Stimulated activated CD4-positive, alpha-beta T cell treated with anti-CD3 and anti-CD28 coated beads, TNF-alpha, amount 100 ng/mL, for 1 hour (primary cell): ENCODE measurements around the gene CDK2AP2.
A peak's percentile ranks its signal among the peaks of the same experiment; 100 is the strongest.
"Not testable (repeated sequence)": the region's sequence is repeated elsewhere in the genome, so short reads cannot be mapped to it uniquely, and the experiment has no call there.

ENCODE experiments used
- DNase-seq, 3 donors: peaks; one replicate each; pipeline ENCODE4 v3.0.0-alpha.2; 2020; ENCODE audit warnings: low read depth in 3 of 3, low spot score in 1 of 3

The CDK2AP2 gene

GRCh38 chr11:67524480-67524808 is 16.5 kb upstream of the CDK2AP2 start:
- DNase-seq = no peak

GRCh38 chr11:67523556-67524479 is 15.9 kb upstream of the CDK2AP2 start:
- no peak for DNase-seq

GRCh38 chr11:67522844-67523555 is 15.0 kb upstream of the CDK2AP2 start, which contains the start of gene CABP2:
CABP2 (minus strand) TSS chr11:67523446; CDS start chr11:67523326, 120 bp downstream.
- no peak for DNase-seq

DNA sequence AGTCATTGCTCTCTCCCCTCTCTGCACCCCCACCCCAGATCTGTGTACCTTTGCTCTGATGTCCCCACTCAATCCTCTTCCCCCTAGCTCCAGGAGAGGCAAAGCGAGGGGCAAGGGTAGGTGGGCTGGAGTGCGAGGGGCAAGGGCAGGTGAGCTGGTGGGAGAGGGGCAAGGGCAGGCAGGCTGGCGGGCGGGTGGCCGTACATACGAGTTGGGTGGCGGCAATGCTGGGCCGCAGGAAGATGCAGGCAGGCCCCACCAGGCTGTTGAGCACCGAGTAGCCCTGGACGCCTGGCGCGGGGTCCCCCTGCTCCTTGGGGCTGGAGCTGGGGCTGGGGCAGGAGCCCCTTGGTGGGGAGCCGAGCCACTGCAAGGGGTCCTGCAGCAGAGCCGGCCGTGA is 14.4 kb upstream of the CDK2AP2 start:
- no peak for DNase-seq

DNA sequence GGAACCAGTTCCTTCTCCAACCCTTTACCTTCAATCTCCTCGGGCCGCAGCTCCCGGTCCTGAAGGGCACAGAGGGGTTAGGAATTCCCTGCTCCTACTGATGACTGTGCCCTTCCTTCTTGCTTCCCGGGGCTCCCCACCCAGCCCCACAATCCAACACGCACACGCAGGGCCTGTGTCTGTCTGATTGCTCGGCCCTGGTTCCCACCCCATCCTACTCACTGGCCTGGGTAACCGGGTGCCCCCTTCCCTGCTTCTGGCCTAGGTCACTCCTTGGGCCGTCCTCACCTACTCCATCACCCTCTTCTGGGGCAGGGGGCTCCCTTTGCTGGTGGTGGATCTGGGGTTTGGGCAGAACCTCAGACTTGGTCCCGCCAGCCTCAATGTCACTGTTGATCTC is 14.0 kb upstream of the CDK2AP2 start:
- DNase-seq = no peak

- DNase-seq = no peak
Observed at GRCh38 chr11:67520856-67521824, 13.2 kb upstream of the CDK2AP2 start.

- no peak for DNase-seq
Observed at GRCh38 chr11:67519726-67520125, 11.8 kb upstream of the CDK2AP2 start.

DNA sequence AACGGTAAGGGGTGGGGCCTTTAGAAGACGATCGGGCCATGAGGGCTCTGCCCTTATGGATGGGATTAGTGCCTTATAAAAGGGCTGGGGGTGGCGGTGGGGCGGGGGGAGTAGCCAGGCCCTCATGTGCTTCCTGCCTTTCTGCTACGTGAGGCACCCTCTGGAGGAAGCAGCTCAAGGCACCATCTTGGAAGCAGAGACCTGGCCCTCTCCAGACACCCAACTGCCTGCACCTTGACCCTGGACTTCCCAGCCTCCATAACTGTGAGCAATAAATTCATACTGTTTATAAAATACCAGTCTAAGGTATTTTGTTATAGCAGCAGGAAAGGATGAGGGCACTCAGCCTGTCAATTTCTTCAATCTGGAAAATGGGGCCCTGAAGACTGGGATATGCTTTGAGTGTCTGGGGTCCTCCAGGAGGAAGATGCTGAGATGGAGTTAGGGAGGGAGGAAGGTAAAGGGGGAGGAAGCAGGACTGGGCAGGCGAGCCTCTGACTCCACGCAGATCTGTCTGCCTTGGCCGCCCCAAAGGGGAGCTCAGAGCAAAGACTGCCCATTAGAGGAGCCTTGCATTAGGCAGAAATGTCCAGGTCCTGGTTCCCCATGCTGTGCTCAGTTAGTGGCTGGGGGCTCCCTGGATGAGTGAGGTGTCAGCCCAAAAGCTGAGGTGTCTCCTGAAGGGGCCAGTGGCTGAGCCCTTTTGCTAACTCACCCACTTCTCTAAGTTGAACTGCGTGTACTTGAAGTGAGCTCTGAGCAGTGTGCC is 10.0 kb upstream of the CDK2AP2 start:
- no peak for DNase-seq

- DNase-seq = no peak
Observed at GRCh38 chr11:67516806-67517205, 8.8 kb upstream of the CDK2AP2 start.

DNA sequence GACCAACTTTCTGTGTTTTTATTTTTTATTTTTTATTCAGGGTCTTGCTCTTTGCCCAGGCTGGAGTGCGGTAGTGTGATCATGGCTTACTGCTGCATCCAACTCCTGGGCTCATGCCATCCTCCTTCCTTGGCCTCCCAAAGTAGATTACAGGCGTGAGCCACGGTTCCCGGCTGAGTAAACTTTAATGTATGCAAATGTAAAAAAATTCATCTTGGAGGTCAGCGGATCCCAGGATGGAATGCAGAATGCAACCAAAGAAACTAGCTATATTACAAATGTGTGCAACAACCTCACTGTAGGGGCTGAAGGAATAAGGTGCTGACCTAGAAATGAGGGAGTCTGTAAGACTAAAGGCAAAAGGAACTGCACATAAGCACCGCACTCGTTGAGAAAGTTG is 6.2 kb upstream of the CDK2AP2 start:
- DNase-seq = no peak

GRCh38 chr11:67511558-67511957 is 3.6 kb upstream of the CDK2AP2 start:
- DNase-seq = not testable (repeated sequence)

- DNase-seq = no peak
Observed at GRCh38 chr11:67510023-67510345, 2.0 kb upstream of the CDK2AP2 start.

GRCh38 chr11:67508486-67509121 is 642 bp upstream of the CDK2AP2 start:
- DNase-seq = peak; percentile 97 to 98 (median 98)

DNA sequence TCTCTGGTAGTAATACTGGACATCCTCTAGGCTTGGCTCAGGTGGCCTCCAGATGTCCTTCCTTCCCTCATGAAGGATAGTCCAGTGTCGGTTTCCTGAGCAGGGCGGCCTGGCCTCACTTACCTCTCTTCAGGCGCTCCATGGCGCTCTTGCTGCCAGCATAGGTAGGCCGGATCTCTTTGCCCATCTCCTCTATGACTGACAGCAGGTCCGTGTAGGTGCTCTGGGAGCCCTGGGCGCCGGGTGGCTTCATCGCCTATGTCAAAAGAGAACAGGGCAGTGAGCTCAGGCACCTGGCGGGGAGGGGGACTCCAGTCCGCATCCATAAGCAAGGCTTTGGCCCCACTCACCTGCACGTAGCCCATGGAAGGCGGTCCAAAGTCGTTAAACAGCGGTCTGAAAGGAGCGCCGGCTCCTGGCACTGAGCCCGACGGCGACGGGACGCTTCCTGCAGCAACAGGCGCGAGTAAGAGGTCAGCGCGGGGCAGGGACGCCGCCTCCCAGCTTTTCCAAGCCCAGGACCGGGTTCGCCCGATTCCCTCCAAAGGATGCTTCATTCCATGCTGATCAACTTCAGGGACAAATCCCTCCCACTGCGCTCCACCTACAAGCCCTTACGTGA is 609 bp downstream of the CDK2AP2 start:
- DNase-seq = no peak

DNA sequence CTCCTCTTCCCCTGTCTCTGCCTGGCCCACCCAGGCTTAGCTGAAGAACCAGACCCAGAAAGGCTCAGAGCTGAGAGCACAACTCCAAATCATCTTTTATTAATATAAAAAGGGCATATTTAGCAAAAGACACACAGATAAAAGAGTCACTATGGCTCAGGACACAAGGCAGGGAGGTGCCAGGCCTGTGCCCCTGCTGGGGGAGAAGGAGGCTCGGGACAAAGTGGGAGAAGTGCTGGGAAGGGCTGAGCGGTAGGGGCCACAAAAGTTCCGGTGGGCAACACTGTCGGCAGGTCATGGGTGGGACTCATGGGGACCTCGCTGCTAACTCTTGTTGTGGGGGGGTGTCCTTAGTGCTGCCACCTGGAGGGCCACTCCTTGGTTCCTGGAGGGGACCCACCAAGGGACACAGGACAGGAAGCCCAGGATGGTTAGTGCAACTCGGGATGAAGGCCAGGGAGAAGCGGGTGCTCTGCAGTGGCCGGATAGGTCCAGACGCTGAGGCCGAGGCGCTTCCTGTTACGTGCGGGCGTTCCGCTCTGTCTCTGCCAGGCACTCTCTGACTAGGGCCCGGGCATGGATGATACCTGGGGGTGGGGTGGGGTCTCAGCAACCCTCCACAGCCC is 1.4 kb downstream of the CDK2AP2 start:
- DNase-seq = no peak

GRCh38 chr11:67505605-67506396 is 2.2 kb downstream of the CDK2AP2 start:
- peak; percentile 75 to 80 (median 78) for DNase-seq

DNA sequence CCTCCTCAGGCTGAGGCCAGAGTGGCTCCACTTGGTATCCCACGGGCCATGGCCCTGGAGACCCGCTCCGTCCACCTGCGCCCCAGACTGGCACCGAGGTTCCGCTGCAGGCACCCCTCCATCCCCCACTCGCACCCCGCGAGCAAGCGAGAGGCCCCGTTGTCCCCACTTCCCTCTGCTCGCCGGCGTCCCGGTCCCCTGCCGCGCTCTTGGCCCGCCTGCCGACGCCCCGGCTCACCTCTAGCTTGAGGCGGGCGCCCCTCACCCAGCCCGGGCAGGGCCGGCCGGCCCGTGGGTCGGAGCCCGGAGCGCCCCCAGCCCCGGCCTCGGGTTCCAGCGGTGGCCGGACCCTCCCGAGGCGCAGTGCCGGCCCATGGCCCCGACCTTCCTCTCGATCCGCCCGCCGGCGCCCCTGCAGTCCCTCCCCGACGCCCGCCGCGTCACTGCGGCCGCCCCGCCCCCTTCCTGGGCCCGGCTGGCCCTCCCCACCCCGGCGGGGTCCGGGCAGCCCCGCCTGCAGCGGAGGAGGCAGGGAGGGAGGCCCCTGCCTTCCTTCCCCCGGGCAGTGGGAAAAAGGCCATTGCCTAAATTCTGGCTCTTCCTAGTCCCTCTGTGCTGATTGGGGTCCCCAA is 2.9 kb downstream of the CDK2AP2 start, which contains the start of gene PITPNM1:
PITPNM1 (minus strand) TSS at position 414 of the 632 bp plus-strand sequence. CDS start 1,183 bp downstream, outside the sequence.
- peak in 2 of 3 donors; percentile 40 to 70 for DNase-seq
